Thymus (tissue), 11 donors: ENCODE data around the gene ASB10. TPM values are rescaled to one million over a fixed set of nuclear protein-coding genes. Genes with fewer than 3 reads are reported as not detected.

Experiments
- DNase-seq, 9 donors: peaks; one replicate each; pipeline ENCODE4 v3.0.0-alpha.2; 2013; ENCODE audit warnings: low spot score in 9 of 9, low read depth in 6 of 9, missing footprints in 1 of 9
- H3K27ac ChIP-seq, 2 donors: one replicate each; pipeline ENCODE4 v1.5.1; 2013; ENCODE audit warnings: control low read depth in 1 of 2, low read depth in 1 of 2, low read length in 1 of 2, mild to moderate bottlenecking in 1 of 2, moderate library complexity in 1 of 2
- H3K27me3 ChIP-seq, 2 donors: one replicate each; pipeline ENCODE4 v1.5.1; 2013; ENCODE audit warnings: low read length in 1 of 2; ENCODE audit not compliant: control insufficient read depth in 2 of 2, insufficient read depth in 1 of 2
- H3K36me3 ChIP-seq, 2 donors: one replicate each; pipeline ENCODE4 v1.5.1; 2013; ENCODE audit warnings: low read length in 1 of 2, mild to moderate bottlenecking in 1 of 2, moderate library complexity in 1 of 2; ENCODE audit not compliant: control insufficient read depth in 2 of 2, insufficient read depth in 2 of 2
- H3K4me1 ChIP-seq, 2 donors: one replicate each; pipeline ENCODE4 v1.5.1; 2013; ENCODE audit warnings: low read length in 2 of 2; ENCODE audit not compliant: control insufficient read depth in 2 of 2, insufficient read depth in 2 of 2
- H3K4me3 ChIP-seq, 2 donors: one replicate each; pipeline ENCODE4 v1.5.1; 2013; ENCODE audit warnings: low read length in 2 of 2, control low read depth in 1 of 2, mild to moderate bottlenecking in 1 of 2
- H3K9me3 ChIP-seq, 2 donors: one replicate each; pipeline ENCODE4 v1.5.1; 2013; ENCODE audit warnings: low read length in 1 of 2, mild to moderate bottlenecking in 1 of 2; ENCODE audit not compliant: control insufficient read depth in 2 of 2, insufficient read depth in 1 of 2
- WGBS: extraction: QIAGEN DNeasy Blood & Tissue Kit; methylation state at CpG from one replicate; pipeline ENCODE4 v1.1.7; 2013; 5-methylcytosine and 5-hydroxymethylcytosine counted together
- polyA plus RNA-seq: library from polyadenylated mRNA; stranded (reverse); fragments of 200-250 nt; gene quantifications from one replicate; pipeline ENCODE4 v1.2.3, GENCODE V29; 2013
- total RNA-seq: library from RNA; stranded (reverse); fragments of 120-200 nt; gene quantifications from one replicate; pipeline ENCODE4 v1.2.4, GENCODE V29; 2013
- donor health status: healthy.

The ASB10 gene
- total and polyA plus RNA-seq, 2 donors, result 0.05 TPM; not detected in 1

- Histone ChIP-seq H3K27me3 (peaks cover 14 to 84% of the 10 kb centered on the region in 2 donors), H3K9me3 (peaks cover 4 to 32% of the 10 kb centered on the region in 2 donors)
Measured at GRCh38 chr7:151174246-151175046, 12.6 kb downstream of the ASB10 start.

GRCh38 chr7:151173386-151174245 is 13.4 kb downstream of the ASB10 start:
- WGBS, result 91% methylated on average over 43 of the region's 43 CpGs
- no peaks in the 10 kb centered on the region for H3K4me1 ChIP-seq
- peaks cover 4 to 32% of the 10 kb centered on the region in 2 donors for H3K9me3 ChIP-seq
- H3K36me3 ChIP-seq, result no peaks in the 10 kb centered on the region
- DNase-seq, result no peak
- H3K27me3 ChIP-seq, result peaks cover 22 to 88% of the 10 kb centered on the region in 2 donors
- H3K4me3 ChIP-seq, result no peak overlapping the region
- no peak overlapping the region for H3K27ac ChIP-seq

More at GRCh38 chr7:151174246-151175046, 12.6 kb downstream of the ASB10 start:
- Histone ChIP-seq H3K4me1 (no peaks in the 10 kb centered on the region), H3K4me3 (no peak overlapping the region), H3K27ac (no peak overlapping the region), H3K36me3 (no peaks in the 10 kb centered on the region)
- 69% methylated on average over 77 of the region's 77 CpGs for WGBS
- DNase-seq, result peak in 1 of 9 donors; percentile 6

GRCh38 chr7:151172273-151173141 is 14.5 kb downstream of the ASB10 start:
- Histone ChIP-seq H3K36me3 (no peaks in the 10 kb centered on the region), H3K9me3 (peaks cover 4 to 32% of the 10 kb centered on the region in 2 donors), H3K4me3 (no peak overlapping the region), H3K27me3 (peaks cover 33 to 91% of the 10 kb centered on the region in 2 donors), H3K4me1 (no peaks in the 10 kb centered on the region), H3K27ac (no peak overlapping the region)
- WGBS, result 27% methylated on average over 42 of the region's 42 CpGs
- DNase-seq, result peak; percentile 11 to 73 (median 56)

GRCh38 chr7:151168787-151169162 is 18.3 kb downstream of the ASB10 start:
- peaks cover 59 to 99% of the 10 kb centered on the region in 2 donors for H3K27me3 ChIP-seq
- no peak overlapping the region for H3K27ac ChIP-seq
- no peak overlapping the region for H3K4me3 ChIP-seq
- 38% methylated on average over 10 of the region's 10 CpGs for WGBS
- no peak for DNase-seq
- H3K9me3 ChIP-seq, result peaks cover 1 to 15% of the 10 kb centered on the region in 2 donors
- no peaks in the 10 kb centered on the region for H3K36me3 ChIP-seq
- H3K4me1 ChIP-seq, result no peaks in the 10 kb centered on the region

- peak in 2 of 9 donors; percentile 28 to 35 for DNase-seq
- 2% methylated on average over 52 of the region's 52 CpGs for WGBS
- Histone ChIP-seq H3K27ac (no peak overlapping the region), H3K4me1 (no peaks in the 10 kb centered on the region), H3K27me3 (peaks cover 60 to 97% of the 10 kb centered on the region in 2 donors), H3K36me3 (no peaks in the 10 kb centered on the region), H3K4me3 (peak overlapping the region in 1 of 2 donors; percentile 33), H3K9me3 (peaks cover 0 to 10% of the 10 kb centered on the region in 2 donors)
Measured at GRCh38 chr7:151168003-151168786, 18.9 kb downstream of the ASB10 start.

- DNase-seq, result no peak
- Histone ChIP-seq H3K4me3 (peak within 1 kb of the TSS in 1 of 2 donors; percentile 33), H3K9me3 (peaks cover 0 to 1% of the 10 kb centered on the region in 2 donors), H3K36me3 (no peaks in the 10 kb centered on the region), H3K4me1 (no peaks in the 10 kb centered on the region), H3K27me3 (peaks cover 62 to 96% of the 10 kb centered on the region in 2 donors), H3K27ac (no peak within 1 kb of the TSS)
- WGBS, result 1% methylated on average over 101 of the region's 101 CpGs
Measured at GRCh38 chr7:151167197-151167961, 19.7 kb downstream of the ASB10 start, which contains the start of gene GBX1. Gene GBX1, minus strand, starts transcription at chr7:151167694. Its CDS starts 146 bp downstream, at chr7:151167548.

- Histone ChIP-seq H3K36me3 (no peaks in the 10 kb centered on the region), H3K27ac (no peak overlapping the region), H3K4me1 (no peaks in the 10 kb centered on the region), H3K27me3 (peaks cover 59 to 89% of the 10 kb centered on the region in 2 donors), H3K4me3 (peak overlapping the region in 1 of 2 donors; percentile 33), H3K9me3 (no peaks in the 10 kb centered on the region)
- no peak for DNase-seq
- WGBS, result 16% methylated on average over 31 of the region's 31 CpGs
Measured at GRCh38 chr7:151166629-151167196, 20.3 kb downstream of the ASB10 start.
